Measurements from ENCODE around the gene EMP3. TPM values are rescaled to one million over a fixed set of nuclear protein-coding genes. Genes with fewer than 3 reads are reported as not detected.

The EMP3 gene
- total and polyA plus RNA-seq, 2 of the 4 experiments (the other 2 are of a cell fraction), result 147 to 632 TPM

DNA sequence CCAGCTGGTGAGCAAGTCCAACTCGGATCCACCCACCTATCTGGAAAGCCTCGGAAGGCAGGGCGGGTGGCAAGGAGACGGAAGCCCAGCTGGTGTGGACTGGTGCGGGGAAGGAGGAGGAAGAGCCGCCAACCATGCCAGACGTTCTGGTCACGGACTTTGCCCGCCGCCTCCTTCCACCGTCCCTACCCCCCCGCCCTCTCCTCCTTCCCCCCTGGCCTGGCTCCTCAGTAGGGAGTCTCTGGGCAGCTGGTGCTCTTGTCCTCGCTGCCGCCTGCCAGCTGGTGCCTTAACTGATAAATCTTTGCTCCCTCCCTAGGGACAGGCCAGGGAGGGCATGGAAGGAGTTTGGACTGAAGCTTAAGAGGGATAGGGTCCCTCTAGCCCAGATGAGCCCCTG, 43.6 kb downstream of the EMP3 start:
- WGBS, 2 experiments (ENCODE audit: extremely low coverage in 2 of 2, insufficient read length in 1 of 2), result 80% methylated on average over 1 of the region's 14 CpGs; no CpG with 5 or more reads in 1 of the 2 experiments
- intact Hi-C loops (cut with micrococcal nuclease), result no loop called here
- dilution Hi-C loops (cut with HindIII; ENCODE audit: low sequenced_read_pairs, unreplicated experiment), result no loop called here

More for the DNA sequence above, 43.6 kb downstream of the EMP3 start:
- Histone ChIP-seq H2AK9ac (replicated peaks; ENCODE audit: low read depth, low read length, poor library complexity) (no peak overlapping the region), H3K36me3 (ENCODE audit: control insufficient read depth, insufficient read depth, low read length) (no peaks in the 10 kb centered on the region), H3K79me1 (ENCODE audit: low read depth in 1 of 2, low read length in 2 of 2) (no peaks in the 10 kb centered on the region), H3K9ac (ENCODE audit: low read depth, low read length) (no peak overlapping the region), H3K14ac (replicated peaks; ENCODE audit: low read depth, low read length) (no peak overlapping the region), H3K4me2 (ENCODE audit: low read depth, low read length) (no peak overlapping the region), H3K27ac (ENCODE audit: insufficient read depth, low read length) (no peak overlapping the region), H4K91ac (ENCODE audit: insufficient read depth, low read depth, low read length) (no peak overlapping the region), H2BK15ac (ENCODE audit: low read depth, low read length) (no peak overlapping the region), H4K8ac (ENCODE audit: low read depth in 2 of 2, low read length in 2 of 2) (no peak overlapping the region), H3K9me3 (ENCODE audit: control insufficient read depth, insufficient read depth, low read length) (no peaks in the 10 kb centered on the region), H3K9me1 (ENCODE audit: insufficient read depth, low read length) (no peaks in the 10 kb centered on the region; the same call in 1 of the 2 replicates), H2AK5ac (ENCODE audit: low read depth, low read length) (peak overlapping the region; percentile 5; the same call in 1 of the 2 replicates), H3K4me1 (ENCODE audit: control insufficient read depth, insufficient read depth, low read length) (no peaks in the 10 kb centered on the region), H2BK5ac (ENCODE audit: low read depth, low read length, poor library complexity, severe bottlenecking) (no peak overlapping the region), H4K20me1 (ENCODE audit: insufficient read depth, low read length) (no peaks in the 10 kb centered on the region), H3K56ac (ENCODE audit: extremely low read depth, insufficient read depth, low read length) (no peak overlapping the region), H3K23ac (ENCODE audit: low read depth, low read length) (no peak overlapping the region), H2AFZ (replicated peaks; ENCODE audit: low read length, poor library complexity) (no peak overlapping the region), H4K5ac (ENCODE audit: low read depth, low read length) (no peak overlapping the region), H2BK120ac (ENCODE audit: low read depth, low read length) (no peak overlapping the region), H2BK20ac (ENCODE audit: low read depth, low read length) (no peak overlapping the region), H3K18ac (ENCODE audit: low read depth, low read length) (no peak overlapping the region), H3K4ac (ENCODE audit: low read depth, low read length) (no peak overlapping the region), H3K27me3 (ENCODE audit: control insufficient read depth, insufficient read depth, low read length) (no peaks in the 10 kb centered on the region; the same call in 1 of the 2 replicates), H3K4me3 (ENCODE audit: insufficient read depth, low read depth, low read length) (no peak overlapping the region)
- BruUV-seq (replicated peaks), result no TSS peak
- ChIA-PET CTCF (no interaction called here), POLR2A (ENCODE audit: unreplicated experiment) (no interaction called here)
- no peak for TF ChIP-seq POLR2A (IDR thresholded peaks at IDR 0.05; ENCODE audit: low read depth, low read length)
- TF ChIP-seq CHD1 (IDR thresholded peaks at IDR 0.05; ENCODE audit: low read depth, low read length), result no peak
- no peak for TF ChIP-seq SMC3 (IDR thresholded peaks at IDR 0.05; ENCODE audit: low read depth, low read length)
- ATAC-seq (ENCODE audit: low read depth), result no peak
- in situ Hi-C loops (cut with MboI; ENCODE audit: low sequenced_read_pairs), result no loop called here
- DNase-seq, result no peak

All from IMR-90 (cell line).